Stimulated activated CD8-positive, alpha-beta memory T cell treated with anti-CD3 and anti-CD28 coated beads, Interleukin-12 subunit alpha, Interleukin-12 subunit beta, amount 100 ng/mL, for 24 hours (primary cell): ENCODE measurements around the gene KIDINS220.

Experiments
- DNase-seq: peaks from one replicate; pipeline ENCODE4 v3.0.0-alpha.2; 2020; ENCODE audit errors: extremely low read depth

Gene KIDINS220

DNA sequence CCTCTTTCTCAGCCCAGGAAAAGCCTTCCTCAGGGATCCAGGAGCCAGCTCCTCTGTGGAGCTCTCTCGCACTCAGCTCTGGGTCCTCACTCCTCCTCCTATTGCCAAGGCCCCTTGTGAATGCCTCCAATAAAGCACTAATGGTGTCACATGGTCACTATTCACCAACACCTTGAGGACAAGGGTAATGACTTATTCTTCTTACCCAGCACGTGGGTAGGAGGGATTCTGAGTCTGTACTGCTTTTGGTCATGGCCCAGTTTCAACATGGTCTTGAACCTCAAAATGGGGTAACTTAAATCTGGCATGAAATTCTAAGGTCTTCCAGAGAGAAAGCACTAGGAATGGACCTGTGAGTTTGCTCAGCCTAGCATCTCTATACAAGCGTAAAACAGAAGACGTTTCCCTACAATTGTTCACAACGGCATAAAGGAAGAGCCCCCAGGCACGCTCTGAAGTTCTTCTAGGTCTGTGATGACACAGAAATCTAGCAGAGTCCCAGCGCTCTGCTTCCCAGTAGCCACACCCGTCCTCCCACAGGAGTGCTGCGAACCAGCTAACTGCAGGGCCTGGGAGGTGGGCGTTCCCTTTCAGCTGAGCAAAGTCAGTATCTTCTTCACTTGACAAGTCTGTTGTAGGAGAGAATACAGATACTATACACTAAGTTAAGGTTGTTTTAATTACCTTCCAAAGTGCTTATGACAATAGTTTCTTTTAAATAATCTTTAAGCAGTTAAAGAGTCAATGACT is 14.6 kb upstream of the KIDINS220 start:
- DNase-seq = no peak

DNA sequence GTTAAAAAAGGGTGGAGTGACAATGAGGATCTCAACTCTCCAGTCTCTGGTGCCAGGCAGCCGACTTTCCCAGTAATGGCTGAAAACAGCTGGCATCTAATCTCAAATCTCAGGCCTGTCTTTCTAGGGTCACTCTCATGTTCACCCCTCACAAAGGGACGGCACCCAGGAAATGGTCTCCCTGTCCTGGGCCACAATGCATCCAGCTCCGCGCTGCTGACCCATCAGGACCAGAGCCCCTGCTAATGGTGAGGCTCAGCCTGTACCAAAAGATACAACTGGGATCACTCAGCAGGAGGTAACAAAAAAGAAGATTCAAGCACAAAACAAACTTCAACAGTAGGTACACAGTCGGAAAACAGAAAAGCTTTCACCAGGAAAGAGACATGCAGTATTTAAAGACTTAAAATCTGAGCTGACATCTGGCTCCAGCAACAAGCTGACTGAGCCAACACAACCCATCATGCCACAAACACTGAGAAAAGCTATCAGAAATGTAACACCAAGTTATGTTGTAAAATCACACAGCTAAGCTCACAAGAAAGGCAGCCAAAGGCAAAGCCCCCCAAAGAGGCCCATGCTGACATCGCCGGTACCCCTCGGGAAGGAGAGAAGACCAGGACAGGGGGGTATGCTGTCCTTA is 13.6 kb upstream of the KIDINS220 start:
- DNase-seq = no peak

DNA sequence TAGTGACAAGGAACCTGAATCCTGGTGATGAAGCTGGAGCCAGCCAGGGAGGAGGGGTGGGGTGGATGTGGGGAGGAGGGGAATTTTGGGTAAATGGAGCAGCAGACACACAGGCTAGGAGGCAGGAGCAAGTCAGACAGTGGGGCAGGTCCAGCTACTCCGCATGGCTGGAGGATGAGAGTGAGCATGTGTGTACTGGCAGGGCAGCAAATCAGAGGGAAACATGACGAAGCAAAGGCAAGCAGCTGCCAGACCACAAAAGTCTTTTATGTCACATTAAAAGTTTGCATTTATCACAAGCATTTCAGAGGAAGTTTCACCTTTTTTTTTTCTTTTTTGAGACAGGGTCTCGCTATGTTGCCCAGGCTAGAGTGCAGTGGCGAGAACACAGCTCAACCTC is 11.9 kb upstream of the KIDINS220 start:
- DNase-seq = no peak

DNA sequence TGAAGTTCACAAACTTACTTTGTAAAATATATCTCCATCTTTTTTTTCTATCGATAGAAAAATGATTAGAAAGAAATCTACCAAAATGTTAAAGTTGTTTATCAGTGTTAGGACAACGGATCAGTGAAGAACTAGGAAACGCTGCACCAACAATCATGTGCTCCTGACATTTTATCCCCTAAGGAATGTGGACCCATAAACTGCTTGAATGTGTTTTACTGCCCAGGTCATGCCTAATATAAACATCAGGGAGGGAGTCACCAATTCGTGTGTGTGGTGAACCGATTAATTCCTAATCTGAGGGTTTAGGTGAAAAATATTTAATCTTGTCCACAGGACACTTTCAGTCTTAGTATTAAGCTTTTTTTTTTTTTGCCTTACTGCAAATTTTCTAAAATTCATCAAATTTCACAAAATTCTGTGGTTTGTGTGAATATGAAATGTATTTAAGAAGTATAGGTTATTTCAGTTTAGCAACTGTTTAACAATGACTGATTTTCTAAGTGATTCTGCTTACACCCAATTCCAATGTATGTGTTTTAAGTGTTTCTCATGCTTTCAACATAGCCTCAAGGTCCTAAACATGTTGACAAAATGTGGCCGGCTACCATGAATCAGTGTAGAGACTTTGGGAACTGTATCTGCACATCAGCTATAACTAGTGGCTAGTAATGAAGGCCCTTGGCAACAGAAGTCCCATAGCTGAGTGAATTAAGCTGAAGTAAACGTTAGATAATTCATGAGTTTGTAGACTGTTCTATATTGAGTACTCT is 11.1 kb upstream of the KIDINS220 start:
- DNase-seq = no peak

DNA sequence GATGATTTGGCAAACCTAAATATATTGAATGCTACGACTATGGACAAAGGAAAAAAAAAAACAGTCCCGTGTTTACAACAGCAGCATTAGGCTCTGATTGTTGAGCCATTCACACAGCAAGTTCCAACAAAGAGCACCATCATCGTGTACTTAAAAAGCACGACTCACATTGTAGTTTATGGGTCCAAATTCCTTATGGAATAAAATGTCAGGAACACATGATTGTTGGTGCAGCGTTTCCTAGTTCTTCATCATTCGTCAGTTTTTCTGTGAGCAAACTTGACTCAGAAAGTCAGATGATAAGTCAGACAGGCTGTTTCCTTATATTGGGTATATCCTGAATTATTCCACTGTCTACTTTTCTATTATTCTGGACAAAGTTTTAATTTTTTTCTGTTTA is 10.0 kb upstream of the KIDINS220 start:
- no peak for DNase-seq

DNA sequence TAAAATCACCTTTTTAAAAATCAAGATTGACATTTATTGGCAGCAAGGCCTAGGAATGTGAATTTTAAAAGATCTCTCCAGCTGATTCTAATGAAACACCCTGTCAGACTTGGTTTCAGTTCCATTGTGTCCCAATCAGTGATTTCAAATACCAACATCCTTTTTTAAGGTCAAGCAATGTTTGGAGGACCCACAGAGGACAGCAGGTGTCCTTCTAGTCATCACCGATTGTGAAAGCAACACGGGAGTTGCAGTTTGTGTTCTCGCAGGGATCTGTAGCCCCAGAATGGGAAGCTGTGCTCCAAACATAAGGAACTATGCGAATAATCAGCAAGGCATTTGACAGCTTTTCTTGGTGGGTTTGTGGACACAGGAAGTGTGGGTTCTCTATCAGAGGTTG is 4.5 kb upstream of the KIDINS220 start:
- no peak for DNase-seq

DNA sequence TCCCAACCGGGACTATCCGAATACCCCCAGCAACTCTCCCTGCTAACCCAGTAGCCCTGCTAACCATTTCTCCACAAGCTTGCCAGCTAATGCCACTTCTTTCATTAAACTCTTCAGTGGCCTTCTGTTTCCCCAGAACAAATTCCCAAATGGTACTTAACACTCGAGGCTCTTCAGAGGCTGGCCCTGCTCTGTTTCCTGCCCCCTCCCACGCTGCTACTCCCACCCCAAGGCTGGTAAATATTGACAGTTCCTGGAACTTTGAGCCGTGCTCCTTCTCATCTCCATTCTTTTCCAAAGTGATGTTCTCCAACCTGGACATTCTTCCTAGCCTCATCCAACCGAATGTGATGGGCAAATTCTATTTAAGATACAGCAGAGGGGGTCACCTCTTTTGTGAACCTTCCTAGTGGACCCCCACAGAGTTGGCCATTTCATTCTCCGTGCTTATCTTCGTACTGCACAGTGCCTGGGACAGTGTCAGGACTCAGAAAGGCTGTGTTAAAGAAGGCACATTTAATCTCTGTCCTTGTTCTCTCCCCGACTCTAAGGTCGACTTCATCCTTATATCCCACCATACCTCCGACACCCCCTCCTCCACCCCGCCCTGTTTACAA is 3.2 kb upstream of the KIDINS220 start:
- DNase-seq = no peak

DNA sequence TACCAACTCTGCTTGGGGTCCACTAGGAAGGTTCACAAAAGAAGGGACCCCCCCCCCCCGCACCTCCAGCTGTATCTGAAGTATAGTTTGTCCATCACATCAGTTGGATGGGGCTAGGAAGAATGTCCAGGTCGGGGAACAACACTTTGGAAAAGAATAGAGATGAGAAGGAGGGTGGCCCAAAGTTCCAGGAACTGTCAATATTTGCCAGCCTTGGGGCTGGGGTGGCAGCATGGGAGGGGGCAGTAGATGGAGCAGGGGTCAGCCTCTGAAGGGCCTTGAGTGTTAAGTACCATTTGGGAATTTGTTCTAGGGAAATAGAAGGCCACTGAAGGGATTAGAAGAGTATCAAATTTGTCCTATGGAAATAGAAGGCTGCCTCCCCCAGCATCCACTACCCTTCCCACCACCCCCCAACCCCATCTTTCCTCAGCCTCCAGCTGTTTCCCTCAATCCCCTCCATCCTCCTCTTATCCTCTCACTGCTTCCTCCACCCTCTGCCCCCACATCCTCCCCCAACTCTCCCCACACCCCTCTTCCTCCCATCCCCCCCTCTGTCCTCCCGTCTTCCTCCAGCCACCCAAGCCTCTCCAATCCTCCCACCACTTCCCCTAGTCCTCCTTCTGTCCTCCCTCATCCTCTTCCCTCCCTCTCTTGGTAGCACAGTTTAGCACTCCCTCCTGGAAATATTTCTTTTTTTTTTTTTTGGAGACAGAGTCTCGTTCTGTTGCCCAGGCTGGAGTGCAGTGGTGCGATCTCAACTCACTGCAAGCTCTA is 2.0 kb upstream of the KIDINS220 start:
- no peak for DNase-seq

DNA sequence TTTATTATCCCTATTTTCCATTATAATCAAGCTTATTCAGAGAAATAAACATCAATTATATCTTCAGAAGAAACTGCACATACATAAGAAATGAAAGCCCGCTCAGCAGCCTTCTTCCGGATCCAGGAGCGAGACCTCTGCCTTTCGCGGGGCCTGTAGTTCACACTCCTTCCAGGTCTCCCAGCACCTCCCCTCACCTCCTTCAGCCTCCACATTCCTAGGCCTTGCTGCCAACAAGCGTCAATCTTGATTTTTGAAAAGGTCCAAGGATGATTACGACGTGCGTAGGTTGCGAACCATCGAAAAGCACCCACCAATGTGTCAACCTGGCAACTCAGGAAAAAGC is 355 bp upstream of the KIDINS220 start:
- DNase-seq = no peak

DNA sequence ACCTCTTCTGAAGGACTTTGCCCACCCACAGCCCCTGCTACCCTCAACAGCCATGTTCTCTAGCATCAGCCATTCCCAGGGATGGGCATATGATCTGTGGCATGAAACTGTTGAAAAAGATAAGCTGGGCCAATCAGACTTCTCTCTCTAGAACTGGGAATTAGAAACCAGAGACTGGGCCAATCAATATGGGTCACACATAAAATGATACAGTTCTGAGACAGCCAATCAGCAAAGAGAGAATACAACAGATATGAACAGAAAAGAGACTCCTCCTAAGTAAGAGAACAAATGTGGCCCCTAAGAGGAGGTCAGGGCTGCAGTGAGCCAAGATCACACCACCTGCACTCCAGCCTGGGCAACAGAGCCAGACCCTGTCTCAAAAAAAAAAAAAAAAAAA is 2.1 kb downstream of the KIDINS220 start:
- DNase-seq = no peak

DNA sequence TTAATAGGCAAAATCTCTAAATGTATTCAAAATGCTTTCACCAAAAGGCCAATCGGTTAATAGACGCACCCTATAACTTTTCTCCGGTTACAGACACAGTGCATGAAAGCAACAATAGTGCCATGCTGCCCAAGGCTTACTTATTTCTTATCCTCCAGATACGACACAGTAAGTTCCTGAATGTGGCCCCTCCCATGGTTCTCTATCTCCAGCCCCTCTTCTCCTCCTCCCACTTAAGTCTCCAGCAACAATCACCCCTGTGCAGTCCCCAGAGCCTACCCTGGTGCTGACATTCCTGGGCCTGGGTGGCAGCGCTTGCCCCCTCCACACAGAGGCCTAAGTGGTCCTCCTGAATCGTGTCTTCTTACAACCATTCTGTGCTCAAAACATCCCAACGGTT is 3.6 kb downstream of the KIDINS220 start:
- DNase-seq = no peak

DNA sequence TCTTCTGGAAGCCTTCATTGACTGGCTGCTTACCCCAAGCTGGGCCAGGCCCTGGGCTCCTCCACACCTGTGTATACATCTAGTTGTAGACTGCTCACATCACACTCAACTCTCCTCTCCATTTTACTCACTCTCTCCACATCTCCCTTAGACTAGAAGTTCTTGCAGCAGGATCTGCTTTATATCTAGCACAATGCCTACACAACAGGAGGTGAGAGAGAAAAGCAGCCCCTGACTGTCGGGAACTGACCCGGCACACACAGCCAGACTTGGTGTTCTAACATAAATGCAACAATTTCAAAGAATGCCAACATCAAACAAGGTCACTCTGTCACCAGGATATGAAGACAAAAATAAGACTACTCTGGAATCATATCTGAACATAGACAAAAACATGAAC is 5.9 kb downstream of the KIDINS220 start:
- no peak for DNase-seq

DNA sequence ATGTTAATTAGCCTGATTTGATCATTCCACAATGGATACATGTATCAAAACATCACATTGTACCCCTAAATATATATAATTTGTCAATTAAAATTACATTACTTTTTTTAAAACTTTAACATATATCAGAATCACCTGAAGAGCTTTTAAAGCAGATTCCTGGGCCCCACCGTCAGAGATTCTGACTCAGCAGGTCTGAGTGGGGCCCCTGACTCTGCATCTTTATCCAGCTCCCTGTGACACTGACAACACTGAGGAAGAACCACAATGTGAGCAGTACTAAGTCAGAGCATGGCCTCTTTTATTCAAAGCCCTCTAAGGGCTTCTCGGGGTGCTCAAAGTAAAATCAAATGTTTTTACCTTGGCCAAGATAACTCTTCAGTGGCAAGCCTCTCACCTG is 9.7 kb downstream of the KIDINS220 start:
- DNase-seq = no peak

DNA sequence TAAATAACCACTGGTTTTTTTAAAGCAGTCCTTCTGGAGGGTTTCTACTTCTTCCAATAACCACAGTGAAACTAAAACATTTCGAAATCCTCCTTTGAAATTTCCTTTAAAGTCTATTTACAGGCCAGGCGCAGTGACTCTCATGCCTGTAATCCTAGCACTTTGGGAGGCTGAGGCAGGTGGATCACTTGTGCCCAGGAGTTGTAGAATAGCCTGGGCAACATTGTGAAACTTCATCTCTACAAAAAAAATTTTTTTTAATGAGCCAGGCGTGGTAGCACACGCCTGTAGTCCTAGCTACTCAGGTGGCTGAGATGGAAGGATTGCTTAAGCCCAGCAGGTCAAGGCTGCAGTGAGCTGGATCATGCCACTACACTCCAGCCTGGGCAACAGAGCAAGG is 15.2 kb downstream of the KIDINS220 start:
- no peak for DNase-seq

DNA sequence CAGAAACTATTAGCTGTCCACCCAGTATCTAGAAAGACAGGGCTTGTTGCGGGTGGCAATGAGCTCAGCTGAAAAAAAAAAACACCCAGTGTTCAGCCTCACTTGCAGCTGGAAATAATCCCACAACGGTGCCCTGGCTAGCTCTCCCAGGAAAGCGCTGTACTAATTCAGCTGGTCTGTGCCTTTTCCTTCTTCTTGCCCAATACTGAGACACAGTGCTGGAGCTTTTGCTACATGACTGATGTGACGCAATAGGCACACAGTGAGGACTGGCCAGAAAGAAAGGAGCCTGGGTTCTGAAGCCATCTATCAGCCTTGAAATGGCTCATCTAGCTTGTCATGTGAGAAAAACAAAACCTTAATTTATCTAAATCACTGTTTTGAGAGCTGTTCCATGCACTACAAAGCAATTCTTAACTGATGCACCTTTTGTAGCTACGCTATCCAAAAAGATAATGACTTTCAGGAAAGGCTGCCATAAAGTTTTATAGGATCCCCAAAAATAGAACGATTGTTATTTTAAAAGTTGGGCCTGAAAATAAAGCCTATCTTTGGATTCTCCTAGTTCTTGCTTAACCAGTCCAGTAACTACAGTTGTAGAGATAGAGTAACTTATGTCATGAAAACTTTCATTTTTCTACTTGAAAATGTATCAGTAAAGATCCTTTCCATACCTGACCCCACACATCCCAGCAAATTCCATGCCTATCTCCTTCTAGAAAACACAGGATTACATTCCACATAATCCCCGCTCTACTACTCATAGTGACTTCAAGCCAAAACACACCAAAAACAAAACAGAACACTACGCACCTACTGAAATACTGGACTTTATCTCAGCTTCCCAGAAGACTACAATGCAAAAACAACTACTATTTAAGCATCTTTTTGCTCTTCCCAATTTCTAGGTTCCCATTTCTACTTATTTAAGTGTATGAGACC is 15.9 kb downstream of the KIDINS220 start:
- DNase-seq = no peak

DNA sequence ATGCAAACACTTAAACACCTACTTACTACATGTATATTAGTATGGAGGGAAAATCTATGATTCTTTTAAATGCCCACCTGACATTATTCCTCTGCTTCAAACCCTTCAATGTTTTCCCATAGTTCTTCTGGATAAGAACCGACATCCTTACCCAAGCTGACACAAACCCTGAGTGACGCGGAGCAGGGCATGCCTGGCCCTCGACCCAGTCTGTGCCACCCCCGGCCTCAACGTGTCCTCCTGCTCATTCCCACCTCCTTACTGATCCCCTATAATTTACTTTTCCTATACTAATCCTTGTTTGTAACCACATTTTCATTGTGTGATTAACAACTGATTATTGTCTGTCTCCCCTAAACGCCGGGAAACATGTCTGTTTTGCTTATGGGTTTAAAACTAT is 17.5 kb downstream of the KIDINS220 start:
- no peak for DNase-seq

DNA sequence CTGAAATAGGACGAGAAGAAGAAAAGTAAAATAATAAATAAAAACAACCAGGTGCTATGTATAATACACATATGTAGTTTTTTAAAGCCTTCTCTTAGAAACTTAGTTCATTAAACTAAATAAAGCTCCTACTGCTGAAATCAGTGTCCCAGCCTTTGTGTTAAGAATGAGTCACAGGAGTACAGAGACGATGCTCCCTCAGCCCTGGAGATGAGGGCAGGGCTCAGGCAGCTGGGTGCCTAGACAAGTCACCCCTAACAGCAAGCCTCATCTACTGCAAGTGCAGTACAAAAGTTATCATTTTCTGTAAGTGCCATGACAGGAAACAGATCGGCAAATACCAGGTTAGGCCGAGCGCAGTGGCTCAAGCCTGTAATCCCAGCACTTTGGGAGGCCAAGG is 18.2 kb downstream of the KIDINS220 start:
- no peak for DNase-seq

DNA sequence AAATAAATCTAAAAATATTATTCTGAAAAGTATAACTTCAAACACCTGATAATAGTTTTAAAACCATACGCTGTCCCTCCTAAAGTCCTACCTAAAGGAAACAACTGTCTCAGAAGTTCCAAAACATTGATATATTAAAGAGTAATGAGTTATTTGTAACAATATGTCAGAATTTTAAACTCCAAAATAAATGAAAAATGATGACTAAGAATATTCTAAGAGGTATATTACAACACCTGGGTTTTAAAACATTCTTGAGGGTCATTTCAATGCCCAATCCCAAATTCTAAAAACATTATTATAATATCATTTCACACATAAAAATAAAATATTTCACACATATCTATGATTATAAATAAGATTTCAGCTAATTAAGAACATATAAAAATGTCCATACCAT is 20.2 kb downstream of the KIDINS220 start:
- no peak for DNase-seq

DNA sequence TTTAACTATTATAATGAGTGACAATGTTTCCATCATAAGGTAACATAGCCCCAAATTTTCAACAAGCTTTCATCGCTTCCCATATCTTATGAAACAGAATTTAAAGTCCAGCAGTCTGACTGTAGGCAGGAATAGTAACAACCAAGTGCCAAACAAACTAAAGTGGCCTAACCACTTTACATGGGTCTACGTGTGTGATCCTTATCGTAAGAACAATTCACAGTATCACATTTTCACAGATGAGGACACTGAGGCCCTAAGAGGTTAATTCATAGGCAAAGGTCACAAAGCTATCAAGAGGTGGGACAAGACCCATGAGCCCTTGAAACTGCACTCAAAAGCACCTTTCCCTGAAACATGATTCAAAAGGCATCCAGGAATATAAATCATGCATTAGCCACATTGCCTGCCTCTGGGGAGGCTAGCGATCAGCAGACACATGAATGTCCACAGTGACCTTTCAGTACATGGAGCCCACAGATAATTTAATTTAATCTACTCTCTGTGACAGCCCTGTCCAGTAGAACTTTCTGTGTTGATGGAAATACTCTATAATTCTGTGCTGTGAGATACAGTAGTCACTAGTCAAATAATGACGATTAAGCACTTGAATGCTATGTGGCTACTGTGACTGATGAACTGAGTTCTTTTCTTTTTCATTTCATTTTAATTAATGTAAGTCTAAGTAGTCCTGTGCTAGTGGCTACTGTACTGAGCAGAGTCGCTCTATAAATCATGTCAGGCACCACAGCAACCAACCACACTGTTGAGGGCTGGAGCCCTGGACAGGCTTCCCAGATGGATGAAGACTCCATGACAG is 30.3 kb downstream of the KIDINS220 start:
- no peak for DNase-seq
